A673 (cell line): ENCODE measurements around the gene DUS2.

ENCODE experiments used
- CTCF ChIP-seq: fragments of 300-800, 200-600 bp; sonication (generic); conservative IDR thresholded peaks from 2 replicates; pipeline ENCODE4 v1.5.1; 2017; ENCODE audit warnings: low read depth, mild to moderate bottlenecking, antibody characterized with exemption, low read length, moderate library complexity, mixed read lengths
- EZH2 ChIP-seq: fragments of 200-600 bp; sonication (generic); IDR thresholded peaks from 2 replicates; pipeline ENCODE4 v1.6.1; 2017; ENCODE audit warnings: borderline replicate concordance, low read depth, mild to moderate bottlenecking, mixed read lengths, antibody characterized with exemption, low read length; ENCODE audit not compliant: poor library complexity, severe bottlenecking

GRCh38 chr16:67976205-67976604, 46.9 kb upstream of the DUS2 start:
- TF ChIP-seq EZH2: no peak
- no peak for TF ChIP-seq CTCF
